Stomach (tissue), 9 donors: ENCODE measurements around the gene SCG5. TPM values are rescaled to one million over a fixed set of nuclear protein-coding genes. Genes with fewer than 3 reads are reported as not detected.

Experiments
- DNase-seq, 2 donors: peaks; one replicate each; pipeline versions ENCODE4 v3.0.0 to v3.0.0-alpha.2; 2013 to 2019
- H3K27ac ChIP-seq, 5 donors: fragments of 200-600 bp in 4 of 5; sonication (generic) in 4 of 5; one replicate each; pipeline ENCODE4 v1.5.1; 2013 to 2019; ENCODE audit warnings: mild to moderate bottlenecking in 1 of 5, moderate library complexity in 1 of 5
- H3K27me3 ChIP-seq, 3 donors: fragments of 200-600 bp; sonication (generic); one replicate each; pipeline ENCODE4 v1.5.1; 2017 to 2019; ENCODE audit warnings: mixed run types in 1 of 3
- H3K36me3 ChIP-seq, 4 donors: fragments of 200-600 bp; sonication (generic); 1 replicate in 3 of 4; 2 replicates in 1 of 4; pipeline ENCODE4 v1.5.1; 2016 to 2019
- H3K4me1 ChIP-seq, 4 donors: fragments of 200-600 bp; sonication (generic); one replicate each; pipeline ENCODE4 v1.5.1; 2016 to 2019
- H3K4me3 ChIP-seq, 4 donors: fragments of 200-600 bp; sonication (generic) in 3 of 4; one replicate each; pipeline ENCODE4 v1.5.1; 2016 to 2019; ENCODE audit warnings: mild to moderate bottlenecking in 1 of 4
- H3K9me3 ChIP-seq, 4 donors: fragments of 200-600 bp; sonication (generic); one replicate each; pipeline ENCODE4 v1.5.1; 2016 to 2019
- CTCF ChIP-seq, 7 experiments: fragments of 450-650 bp in 4 of 7; fragments of 200-600 bp in 3 of 7; sonication (generic) in 3 of 7; IDR thresholded peaks; one replicate each; pipeline ENCODE4 v1.5.1; 2016 to 2019; ENCODE audit warnings: antibody characterized with exemption in 7 of 7, control low read depth in 2 of 7, mild to moderate bottlenecking in 1 of 7
- EP300 ChIP-seq: sonication (generic); formaldehyde crosslinking; IDR thresholded peaks from one replicate; pipeline ENCODE4 v1.6.1; 2017; ENCODE audit warnings: antibody characterized with exemption
- POLR2A ChIP-seq, 4 donors: fragments of 450-650 bp; IDR thresholded peaks; one replicate each; pipeline ENCODE4 v1.6.1; 2016; ENCODE audit warnings: antibody characterized with exemption in 4 of 4, control low read depth in 2 of 4, mild to moderate bottlenecking in 1 of 4, moderate library complexity in 1 of 4
- POLR2AphosphoS5 ChIP-seq, 3 donors: sonication (generic); formaldehyde crosslinking; IDR thresholded peaks; one replicate each; pipeline ENCODE4 v1.6.1; 2016; ENCODE audit warnings: antibody characterized with exemption in 3 of 3
- WGBS, 5 donors: extraction: QIAGEN DNeasy Blood & Tissue Kit in 3 of 5; methylation state at CpG; one replicate each; pipeline versions ENCODE4 v1.1.5 to v1.1.7; 2013 to 2018; 5-methylcytosine and 5-hydroxymethylcytosine counted together
- intact Hi-C: fragments of 100-400 bp; cut with DNase I; formaldehyde crosslinking; loops from one replicate; pipeline ENCODE4 v1.15.1; 2023; ENCODE audit warnings: low total_unique reads
- polyA plus RNA-seq, 3 donors: library from polyadenylated mRNA; stranded (reverse); fragments of 200-250 nt; gene quantifications; one replicate each; pipeline ENCODE4 v1.2.3, GENCODE V29; 2013
- total RNA-seq, 5 donors: library from RNA; depleted of rRNA; stranded (reverse); fragments of >200 nt; gene quantifications; one replicate each; pipeline versions ENCODE4 v1.1.0 to v1.2.3, GENCODE V29; 2014 to 2016
- donor health status: healthy with polysubstance abuse.
- donor health status: Bipolar disorder and iron deficiency.
- donor health status: healthy.

Gene SCG5
- total and polyA plus RNA-seq, 8 donors: 1.4 to 16.5 (median 3.9) TPM; not detected in 3

GRCh38 chr15:32690941-32691688, 49.6 kb downstream of the SCG5 start:
- no peak overlapping the region for H3K4me3 ChIP-seq
- H3K36me3 ChIP-seq: no peaks in the 10 kb centered on the region
- no peaks in the 10 kb centered on the region for H3K9me3 ChIP-seq
- DNase-seq: no peak
- 59 to 76% (median 75%) methylated on average over 8 of the region's 8 CpGs for WGBS, 5 donors
- no peaks in the 10 kb centered on the region for H3K4me1 ChIP-seq
- no peak for TF ChIP-seq POLR2A (IDR thresholded peaks at IDR 0.05)
- H3K27ac ChIP-seq: no peak overlapping the region
- peaks cover 0 to 4% (median 0%) of the 10 kb centered on the region in 3 donors for H3K27me3 ChIP-seq
- intact Hi-C loops: no loop called here

- no peaks in the 10 kb centered on the region for H3K4me1 ChIP-seq
- no peak overlapping the region for H3K27ac ChIP-seq
- peaks cover 0 to 4% (median 0%) of the 10 kb centered on the region in 3 donors for H3K27me3 ChIP-seq
- intact Hi-C loops: no loop called here
- DNase-seq: no peak
- TF ChIP-seq POLR2A (IDR thresholded peaks at IDR 0.05) (no peak), CTCF (IDR thresholded peaks at IDR 0.05) (no peak), POLR2AphosphoS5 (IDR thresholded peaks at IDR 0.05) (no peak), EP300 (no peak)
- H3K36me3 ChIP-seq: no peaks in the 10 kb centered on the region
- no peak overlapping the region for H3K4me3 ChIP-seq
- 91 to 94% (median 92%) methylated on average over 10 of the region's 10 CpGs for WGBS, 5 donors
- no peaks in the 10 kb centered on the region for H3K9me3 ChIP-seq
Measured at GRCh38 chr15:32691689-32692038, 50.2 kb downstream of the SCG5 start.

- no peaks in the 10 kb centered on the region for H3K4me1 ChIP-seq
- no peak overlapping the region for H3K4me3 ChIP-seq
- DNase-seq: no peak
- intact Hi-C loops: no loop called here
- H3K27me3 ChIP-seq: peaks cover 0 to 4% (median 0%) of the 10 kb centered on the region in 3 donors
- no peaks in the 10 kb centered on the region for H3K36me3 ChIP-seq
- WGBS, 5 donors: 85 to 94% (median 92%) methylated on average over 2 of the region's 2 CpGs
- no peaks in the 10 kb centered on the region for H3K9me3 ChIP-seq
- no peak for TF ChIP-seq CTCF (IDR thresholded peaks at IDR 0.05)
- TF ChIP-seq POLR2AphosphoS5 (IDR thresholded peaks at IDR 0.05): no peak
- TF ChIP-seq EP300: no peak
- no peak for TF ChIP-seq POLR2A (IDR thresholded peaks at IDR 0.05)
- no peak overlapping the region for H3K27ac ChIP-seq
Measured at GRCh38 chr15:32692286-32692685, 50.8 kb downstream of the SCG5 start.

GRCh38 chr15:32694222-32694983, 52.9 kb downstream of the SCG5 start:
- TF ChIP-seq CTCF (IDR thresholded peaks at IDR 0.05) (no peak), POLR2A (IDR thresholded peaks at IDR 0.05) (no peak), EP300 (no peak), POLR2AphosphoS5 (IDR thresholded peaks at IDR 0.05) (no peak)
- no peak overlapping the region for H3K4me3 ChIP-seq
- H3K4me1 ChIP-seq: no peaks in the 10 kb centered on the region
- H3K9me3 ChIP-seq: no peaks in the 10 kb centered on the region
- intact Hi-C loops: no loop called here
- no peaks in the 10 kb centered on the region for H3K36me3 ChIP-seq
- no peak overlapping the region for H3K27ac ChIP-seq
- H3K27me3 ChIP-seq: peaks cover 0 to 4% (median 0%) of the 10 kb centered on the region in 3 donors
- 74 to 85% (median 76%) methylated on average over 3 of the region's 3 CpGs for WGBS, 5 donors
- DNase-seq: no peak
